CD14-positive monocyte (primary cell): ENCODE data around the gene TMEM82. TPM values are rescaled to one million over a fixed set of nuclear protein-coding genes. Genes with fewer than 3 reads are reported as not detected.

ENCODE experiments used
- DNase-seq, 3 donors: peaks; one replicate each; pipeline ENCODE4 v3.0.0-alpha.2; 2011 to 2022
- H2AFZ ChIP-seq: 2 replicates; pipeline ENCODE4 v1.6.0; 2012; ENCODE audit warnings: mild to moderate bottlenecking, low read depth, low read length, inconsistent platforms; ENCODE audit not compliant: insufficient read depth, poor library complexity, severe bottlenecking
- H3K27ac ChIP-seq, 2 donors: 1 replicate in 1 of 2; 2 replicates in 1 of 2; pipeline ENCODE4 v1.5.1; 2012 to 2013; ENCODE audit warnings: low read length in 2 of 2, control low read depth in 1 of 2, inconsistent platforms in 1 of 2, low read depth in 1 of 2, mild to moderate bottlenecking in 1 of 2
- H3K27me3 ChIP-seq, 2 donors: one replicate each; pipeline versions ENCODE4 v1.6.0 to v1.6.1; 2011 to 2013; ENCODE audit warnings: low read length in 2 of 2; ENCODE audit not compliant: control insufficient read depth in 2 of 2, insufficient read depth in 2 of 2
- H3K36me3 ChIP-seq, 2 donors: replicated peaks in 1 of 2; 1 replicate in 1 of 2; 2 replicates in 1 of 2; pipeline versions ENCODE4 v1.5.1 to v1.6.1; 2012 to 2013; ENCODE audit warnings: low read length in 2 of 2, control low read depth in 1 of 2, inconsistent platforms in 1 of 2, mild to moderate bottlenecking in 1 of 2; ENCODE audit not compliant: insufficient read depth in 2 of 2, control insufficient read depth in 1 of 2
- H3K4me1 ChIP-seq, 2 donors: 1 replicate in 1 of 2; 2 replicates in 1 of 2; pipeline versions ENCODE4 v1.5.1 to v1.6.1; 2012 to 2013; ENCODE audit warnings: low read length in 2 of 2, control low read depth in 1 of 2, inconsistent platforms in 1 of 2, mild to moderate bottlenecking in 1 of 2, moderate library complexity in 1 of 2; ENCODE audit not compliant: insufficient read depth in 2 of 2, control insufficient read depth in 1 of 2
- H3K4me2 ChIP-seq: replicated peaks from 2 replicates; pipeline ENCODE3; 2012; ENCODE audit warnings: low read length, moderate library complexity, mild to moderate bottlenecking; ENCODE audit not compliant: poor library complexity, severe bottlenecking; ENCODE audit errors: extremely low read depth
- H3K4me3 ChIP-seq, 3 experiments: fragments of 200-600 bp in 1 of 3; sonication (generic) in 1 of 3; replicated peaks in 1 of 3; 1 replicate in 2 of 3; 2 replicates in 1 of 3; pipeline ENCODE4 v1.5.1; 2011 to 2013; ENCODE audit warnings: low read length in 3 of 3, mild to moderate bottlenecking in 3 of 3, control low read depth in 2 of 3, low read depth in 2 of 3, inconsistent platforms in 1 of 3, moderate library complexity in 1 of 3
- H3K79me2 ChIP-seq: 2 replicates; pipeline ENCODE4 v1.6.0; 2012; ENCODE audit warnings: mild to moderate bottlenecking, control low read depth, inconsistent platforms, low read length, moderate library complexity; ENCODE audit not compliant: insufficient read depth
- H3K9ac ChIP-seq: 2 replicates; pipeline ENCODE4 v1.6.0; 2017; ENCODE audit warnings: low read length, mild to moderate bottlenecking; ENCODE audit not compliant: insufficient read depth, poor library complexity, severe bottlenecking
- H3K9me3 ChIP-seq, 2 donors: replicated peaks in 1 of 2; 1 replicate in 1 of 2; 2 replicates in 1 of 2; pipeline versions ENCODE4 v1.5.1 to v1.6.1; 2012 to 2013; ENCODE audit warnings: low read length in 2 of 2, control low read depth in 1 of 2; ENCODE audit not compliant: control insufficient read depth in 1 of 2, insufficient read depth in 1 of 2
- H4K20me1 ChIP-seq: 2 replicates; pipeline ENCODE4 v1.6.0; 2012; ENCODE audit warnings: mild to moderate bottlenecking, low read length, control low read depth, moderate library complexity; ENCODE audit not compliant: insufficient read depth
- H3K27ac Mint-ChIP-seq, 7 donors: one replicate each; pipeline ENCODE4 v1.8.0; 2020; ENCODE audit warnings: mild to moderate bottlenecking in 7 of 7, mixed read lengths in 7 of 7, moderate library complexity in 6 of 7, inconsistent platforms in 2 of 7
- H3K27me3 Mint-ChIP-seq, 3 donors: one replicate each; pipeline ENCODE4 v1.8.0; 2021 to 2022; ENCODE audit warnings: low read depth in 3 of 3, mild to moderate bottlenecking in 3 of 3, mixed read lengths in 3 of 3, moderate library complexity in 3 of 3, inconsistent platforms in 1 of 3
- H3K36me3 Mint-ChIP-seq, 2 donors: one replicate each; pipeline ENCODE4 v1.8.0; 2020; ENCODE audit warnings: mixed read lengths in 2 of 2, inconsistent platforms in 1 of 2, mild to moderate bottlenecking in 1 of 2
- H3K4me1 Mint-ChIP-seq: one replicate; pipeline ENCODE4 v1.8.0; 2020; ENCODE audit warnings: mild to moderate bottlenecking, mixed read lengths
- H3K4me3 Mint-ChIP-seq, 2 donors: one replicate each; pipeline ENCODE4 v1.8.0; 2020; ENCODE audit warnings: mild to moderate bottlenecking in 2 of 2, mixed read lengths in 2 of 2, moderate library complexity in 1 of 2
- H3K9me3 Mint-ChIP-seq, 7 donors: one replicate each; pipeline ENCODE4 v1.8.0; 2020 to 2022; ENCODE audit warnings: mixed read lengths in 7 of 7, mild to moderate bottlenecking in 6 of 7, moderate library complexity in 6 of 7, inconsistent platforms in 2 of 7
- WGBS: methylation state at CpG from one replicate; pipeline ENCODE4 v1.1.5; 2013; ENCODE audit warnings: missing lambda C conversion rate; ENCODE audit not compliant: insufficient coverage; 5-methylcytosine and 5-hydroxymethylcytosine counted together
- intact Hi-C, 2 donors: fragments of 100-400 bp; cut with micrococcal nuclease; formaldehyde crosslinking; loops; one replicate each; pipeline versions ENCODE4 v1.15.0 to v1.15.1; 2023
- polyA plus RNA-seq, 3 donors: library from polyadenylated mRNA; depleted of rRNA in 1 of 3; unstranded in 2 of 3; stranded (reverse) in 1 of 3; fragments of 300-500 nt in 2 of 3; fragments of >200 nt in 1 of 3; fragmentation: Illumina TruSeq in 2 of 3; gene quantifications; 1 replicate in 2 of 3; 2 replicates in 1 of 3; pipeline ENCODE4 v1.2.3, GENCODE V29; 2012 to 2021
- TF ChIP-seq, protein P1 (sequence below): fragments of 200-600 bp; IDR thresholded peaks from one replicate; pipeline ENCODE4 v1.8.0; 2022; ENCODE audit warnings: antibody characterized with exemption, mild to moderate bottlenecking

The TMEM82 gene
- polyA plus RNA-seq, 3 donors: not detected

DNA sequence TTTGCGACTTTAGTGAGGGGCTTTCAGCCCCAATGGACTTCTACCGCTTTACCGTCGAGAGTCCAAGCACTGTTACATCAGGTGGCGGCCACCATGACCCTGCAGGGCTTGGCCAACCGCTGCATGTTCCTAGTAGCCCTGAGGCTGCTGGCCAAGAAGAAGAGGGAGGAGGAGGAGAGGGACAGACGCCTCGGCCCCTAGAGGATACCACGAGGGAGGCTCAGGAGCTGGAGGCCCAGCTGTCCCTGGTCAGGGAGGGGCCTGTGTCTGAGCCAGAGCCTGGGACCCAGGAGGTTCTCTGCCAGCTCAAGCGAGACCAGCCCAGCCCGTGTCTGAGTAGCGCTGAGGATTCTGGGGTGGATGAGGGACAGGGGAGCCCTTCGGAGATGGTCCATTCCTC lies 14.9 kb upstream of the TMEM82 start:
- Histone ChIP-seq H3K4me1 (no peaks in the 10 kb centered on the region), H3K4me3 (no peak overlapping the region), H3K4me2 (no peak overlapping the region), H4K20me1 (peaks cover 26% of the 10 kb centered on the region), H3K27me3 (no peaks in the 10 kb centered on the region), H3K9ac (no peak overlapping the region), H3K27ac (no peak overlapping the region), H2AFZ (no peak overlapping the region), H3K9me3 (no peaks in the 10 kb centered on the region), H3K36me3 (peaks cover 88 to 98% of the 10 kb centered on the region in 2 donors), H3K79me2 (no peaks in the 10 kb centered on the region)
- TF ChIP-seq, protein P1, sequence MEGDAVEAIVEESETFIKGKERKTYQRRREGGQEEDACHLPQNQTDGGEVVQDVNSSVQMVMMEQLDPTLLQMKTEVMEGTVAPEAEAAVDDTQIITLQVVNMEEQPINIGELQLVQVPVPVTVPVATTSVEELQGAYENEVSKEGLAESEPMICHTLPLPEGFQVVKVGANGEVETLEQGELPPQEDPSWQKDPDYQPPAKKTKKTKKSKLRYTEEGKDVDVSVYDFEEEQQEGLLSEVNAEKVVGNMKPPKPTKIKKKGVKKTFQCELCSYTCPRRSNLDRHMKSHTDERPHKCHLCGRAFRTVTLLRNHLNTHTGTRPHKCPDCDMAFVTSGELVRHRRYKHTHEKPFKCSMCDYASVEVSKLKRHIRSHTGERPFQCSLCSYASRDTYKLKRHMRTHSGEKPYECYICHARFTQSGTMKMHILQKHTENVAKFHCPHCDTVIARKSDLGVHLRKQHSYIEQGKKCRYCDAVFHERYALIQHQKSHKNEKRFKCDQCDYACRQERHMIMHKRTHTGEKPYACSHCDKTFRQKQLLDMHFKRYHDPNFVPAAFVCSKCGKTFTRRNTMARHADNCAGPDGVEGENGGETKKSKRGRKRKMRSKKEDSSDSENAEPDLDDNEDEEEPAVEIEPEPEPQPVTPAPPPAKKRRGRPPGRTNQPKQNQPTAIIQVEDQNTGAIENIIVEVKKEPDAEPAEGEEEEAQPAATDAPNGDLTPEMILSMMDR: no peak
- WGBS: 97% methylated on average over 10 of the region's 13 CpGs
- no peak overlapping the region for H3K4me3 Mint-ChIP-seq
- peaks cover 0 to 2% (median 2%) of the 10 kb centered on the region in 3 donors for H3K27me3 Mint-ChIP-seq
- DNase-seq: no peak
- H3K27ac Mint-ChIP-seq: no peak overlapping the region
- peaks cover 77 to 98% of the 10 kb centered on the region in 2 donors for H3K36me3 Mint-ChIP-seq
- intact Hi-C loops: no loop called here
- H3K4me1 Mint-ChIP-seq: no peaks in the 10 kb centered on the region
- no peaks in the 10 kb centered on the region for H3K9me3 Mint-ChIP-seq

DNA sequence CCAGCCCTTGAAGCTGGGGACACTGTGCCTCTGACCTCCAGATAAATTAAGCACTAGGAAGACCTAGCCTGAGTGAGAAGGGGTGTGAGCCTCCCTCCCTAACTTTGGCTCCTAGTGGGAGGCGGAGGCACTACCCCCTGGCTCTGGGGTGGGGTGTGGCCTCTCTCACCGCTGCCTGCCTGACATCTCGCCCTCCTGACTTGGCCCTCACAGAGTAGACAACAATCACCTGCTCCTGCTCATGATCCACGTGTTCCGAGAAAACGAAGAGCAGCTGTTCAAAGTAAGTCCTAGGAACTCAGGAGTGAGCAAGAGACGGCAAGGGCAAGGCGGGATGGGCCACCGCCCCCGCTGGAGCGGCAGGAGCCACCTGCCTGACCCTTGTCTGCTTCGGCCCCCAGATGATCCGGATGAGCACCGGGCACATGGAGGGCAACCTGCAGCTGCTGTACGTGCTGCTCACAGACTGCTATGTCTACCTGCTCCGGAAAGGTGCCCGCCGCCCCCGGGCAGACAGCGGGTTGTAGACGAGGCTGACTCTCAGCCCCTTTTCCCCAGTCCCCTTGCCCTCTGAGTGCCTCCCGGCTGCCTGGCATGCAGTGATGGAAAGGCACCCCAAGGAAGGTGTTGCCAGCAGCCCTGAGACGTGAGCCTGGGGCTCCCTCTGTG lies 14.3 kb upstream of the TMEM82 start:
- Histone ChIP-seq H3K79me2 (no peaks in the 10 kb centered on the region), H3K36me3 (peaks cover 88 to 98% of the 10 kb centered on the region in 2 donors), H3K4me1 (no peaks in the 10 kb centered on the region), H2AFZ (no peak overlapping the region), H3K27ac (no peak overlapping the region), H3K4me2 (no peak overlapping the region), H3K4me3 (no peak overlapping the region), H3K9me3 (no peaks in the 10 kb centered on the region), H4K20me1 (peaks cover 23% of the 10 kb centered on the region), H3K9ac (no peak overlapping the region), H3K27me3 (no peaks in the 10 kb centered on the region)
- DNase-seq: no peak
- Mint-ChIP-seq H3K27me3 (peaks cover 0 to 3% (median 2%) of the 10 kb centered on the region in 3 donors), H3K27ac (peak overlapping the region in 1 of 7 donors; percentile 43), H3K36me3 (peaks cover 76 to 98% of the 10 kb centered on the region in 2 donors), H3K4me1 (no peaks in the 10 kb centered on the region), H3K4me3 (no peak overlapping the region), H3K9me3 (no peaks in the 10 kb centered on the region)
- WGBS: 99% methylated on average over 22 of the region's 23 CpGs
- intact Hi-C loops: no loop called here
- TF ChIP-seq, protein P1: no peak
